Measurements from ENCODE around the gene SMIM36. TPM values are rescaled to one million over a fixed set of nuclear protein-coding genes. Genes with fewer than 3 reads are reported as not detected.

SMIM36 gene
- total RNA-seq, 2 experiments from 2014 or later, result not detected

DNA sequence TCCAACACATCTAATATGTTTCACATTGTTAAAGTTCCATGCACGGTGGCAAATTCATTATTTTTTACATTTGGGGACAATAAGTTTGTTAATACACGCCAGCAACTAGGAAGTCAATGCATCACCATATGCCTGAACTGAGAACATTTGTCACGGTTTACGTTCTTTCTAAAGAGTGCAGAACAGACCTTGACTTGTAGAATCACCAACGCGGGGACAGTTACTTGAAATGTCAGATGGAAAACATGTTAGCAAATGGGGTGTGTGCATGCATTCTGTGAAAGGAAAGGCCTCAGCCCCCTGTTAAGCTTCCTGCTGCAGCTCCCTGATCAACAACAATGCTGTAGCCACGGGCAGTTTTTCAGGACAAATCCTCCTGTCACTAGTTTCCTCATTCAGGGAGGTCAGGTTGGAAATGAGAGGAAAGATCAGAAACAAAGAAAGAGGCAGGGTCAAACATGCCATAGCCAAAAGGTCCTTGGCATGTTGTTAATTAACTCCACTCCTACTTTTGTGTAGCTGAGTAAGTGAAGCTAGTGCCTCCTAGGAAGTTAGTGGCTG is 18.4 kb downstream of the SMIM36 start:
- TF ChIP-seq, protein P1, sequence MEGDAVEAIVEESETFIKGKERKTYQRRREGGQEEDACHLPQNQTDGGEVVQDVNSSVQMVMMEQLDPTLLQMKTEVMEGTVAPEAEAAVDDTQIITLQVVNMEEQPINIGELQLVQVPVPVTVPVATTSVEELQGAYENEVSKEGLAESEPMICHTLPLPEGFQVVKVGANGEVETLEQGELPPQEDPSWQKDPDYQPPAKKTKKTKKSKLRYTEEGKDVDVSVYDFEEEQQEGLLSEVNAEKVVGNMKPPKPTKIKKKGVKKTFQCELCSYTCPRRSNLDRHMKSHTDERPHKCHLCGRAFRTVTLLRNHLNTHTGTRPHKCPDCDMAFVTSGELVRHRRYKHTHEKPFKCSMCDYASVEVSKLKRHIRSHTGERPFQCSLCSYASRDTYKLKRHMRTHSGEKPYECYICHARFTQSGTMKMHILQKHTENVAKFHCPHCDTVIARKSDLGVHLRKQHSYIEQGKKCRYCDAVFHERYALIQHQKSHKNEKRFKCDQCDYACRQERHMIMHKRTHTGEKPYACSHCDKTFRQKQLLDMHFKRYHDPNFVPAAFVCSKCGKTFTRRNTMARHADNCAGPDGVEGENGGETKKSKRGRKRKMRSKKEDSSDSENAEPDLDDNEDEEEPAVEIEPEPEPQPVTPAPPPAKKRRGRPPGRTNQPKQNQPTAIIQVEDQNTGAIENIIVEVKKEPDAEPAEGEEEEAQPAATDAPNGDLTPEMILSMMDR (conservative IDR thresholded peaks at IDR 0.05; ENCODE audit: low read length), result no peak
- no peak for TF ChIP-seq EZH2phosphoT487 (IDR thresholded peaks at IDR 0.05; ENCODE audit: borderline replicate concordance, low read depth, low read length)
- Histone ChIP-seq H3K4me1 (ENCODE audit: insufficient read depth, low read length, poor library complexity, severe bottlenecking) (no peaks in the 10 kb centered on the region), H2AFZ (ENCODE audit: low read length) (no peak overlapping the region), H4K20me1 (ENCODE audit: insufficient read depth, low read length) (no peaks in the 10 kb centered on the region), H3K36me3 (ENCODE audit: insufficient read depth, low read length) (no peaks in the 10 kb centered on the region), H3K4me3 (ENCODE audit: low read depth, low read length, poor library complexity, severe bottlenecking) (no peak overlapping the region), H3K4me2 (ENCODE audit: low read length) (no peak overlapping the region), H3K79me2 (ENCODE audit: insufficient read depth, low read depth, low read length) (no peaks in the 10 kb centered on the region), H3K9me3 (ENCODE audit: low read length) (no peaks in the 10 kb centered on the region), H3K27ac (ENCODE audit: low read depth, low read length, poor library complexity, severe bottlenecking) (no peak overlapping the region), H3K9me2 (ENCODE audit: insufficient read depth, low read length) (no peaks in the 10 kb centered on the region)
- intact Hi-C loops (cut with micrococcal nuclease; ENCODE audit: unreplicated experiment), result no loop called here
- CTCF ChIA-PET (ENCODE audit: unreplicated experiment), result no interaction called here
- DNase-seq (ENCODE audit: low spot score), result no peak
- no TSS peak for BruUV-seq (replicated peaks)
- POLR2A ChIA-PET, result no interaction called here

DNA sequence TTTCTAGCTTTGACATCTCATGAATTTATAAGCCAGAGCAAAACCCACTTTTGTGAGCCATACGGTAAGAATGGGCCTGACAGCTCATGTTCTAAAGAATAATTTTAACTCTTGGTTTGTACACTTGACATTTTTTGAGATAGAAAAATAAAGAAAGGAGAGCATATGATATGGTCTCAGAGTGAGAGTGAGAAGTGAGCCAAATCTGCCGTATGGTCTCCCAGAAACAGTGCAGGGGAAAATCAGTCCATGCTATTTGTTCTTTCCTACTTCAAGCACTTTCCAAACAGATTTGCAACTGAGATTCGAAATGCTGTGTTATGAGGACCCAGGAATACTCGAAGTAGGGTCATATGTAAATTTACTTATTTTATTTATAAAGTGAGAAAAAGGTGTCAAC is 20.9 kb downstream of the SMIM36 start:
- Histone ChIP-seq H4K20me1 (ENCODE audit: insufficient read depth, low read length) (no peaks in the 10 kb centered on the region), H2AFZ (ENCODE audit: low read length) (no peak overlapping the region), H3K9me3 (ENCODE audit: low read length) (no peaks in the 10 kb centered on the region), H3K36me3 (ENCODE audit: insufficient read depth, low read length) (no peaks in the 10 kb centered on the region), H3K4me2 (ENCODE audit: low read length) (no peak overlapping the region), H3K9me2 (ENCODE audit: insufficient read depth, low read length) (no peaks in the 10 kb centered on the region), H3K79me2 (ENCODE audit: insufficient read depth, low read depth, low read length) (no peaks in the 10 kb centered on the region), H3K4me3 (ENCODE audit: low read depth, low read length, poor library complexity, severe bottlenecking) (no peak overlapping the region), H3K27ac (ENCODE audit: low read depth, low read length, poor library complexity, severe bottlenecking) (no peak overlapping the region), H3K4me1 (ENCODE audit: insufficient read depth, low read length, poor library complexity, severe bottlenecking) (no peaks in the 10 kb centered on the region)
- DNase-seq (ENCODE audit: low spot score), result no peak
- ChIA-PET CTCF (ENCODE audit: unreplicated experiment) (no interaction called here), POLR2A (no interaction called here)
- intact Hi-C loops (cut with micrococcal nuclease; ENCODE audit: unreplicated experiment), result no loop called here
- BruUV-seq (replicated peaks), result no TSS peak
- TF ChIP-seq, protein P1 (conservative IDR thresholded peaks at IDR 0.05; ENCODE audit: low read length), result no peak
- TF ChIP-seq EZH2phosphoT487 (IDR thresholded peaks at IDR 0.05; ENCODE audit: borderline replicate concordance, low read depth, low read length), result no peak

GRCh38 chr17:55487695-55488432 is 23.4 kb downstream of the SMIM36 start:
- H3K4me3 ChIP-seq (ENCODE audit: low read depth, low read length, poor library complexity, severe bottlenecking), result no peak overlapping the region
- no peaks in the 10 kb centered on the region for H3K79me2 ChIP-seq (ENCODE audit: insufficient read depth, low read depth, low read length)
- no peak overlapping the region for H3K27ac ChIP-seq (ENCODE audit: low read depth, low read length, poor library complexity, severe bottlenecking)
- BruUV-seq (replicated peaks), result no TSS peak
- no peaks in the 10 kb centered on the region for H3K9me2 ChIP-seq (ENCODE audit: insufficient read depth, low read length)
- no peaks in the 10 kb centered on the region for H4K20me1 ChIP-seq (ENCODE audit: insufficient read depth, low read length)
- DNase-seq (ENCODE audit: low spot score), result no peak
- no peak overlapping the region for H2AFZ ChIP-seq (ENCODE audit: low read length)
- no peaks in the 10 kb centered on the region for H3K4me1 ChIP-seq (ENCODE audit: insufficient read depth, low read length, poor library complexity, severe bottlenecking)
- no peak overlapping the region for H3K4me2 ChIP-seq (ENCODE audit: low read length)
- no peaks in the 10 kb centered on the region for H3K9me3 ChIP-seq (ENCODE audit: low read length)
- ChIA-PET CTCF (ENCODE audit: unreplicated experiment) (interaction anchor here (0.9 kb wide), 1 partner anchor 150 kb away, joined by 3 read pairs; no protein-coding TSS in a partner anchor), POLR2A (no interaction called here)
- intact Hi-C loops (cut with micrococcal nuclease; ENCODE audit: unreplicated experiment), result no loop called here
- TF ChIP-seq, protein P1 (conservative IDR thresholded peaks at IDR 0.05; ENCODE audit: low read length), result no peak
- no peak for TF ChIP-seq EZH2phosphoT487 (IDR thresholded peaks at IDR 0.05; ENCODE audit: borderline replicate concordance, low read depth, low read length)
- H3K36me3 ChIP-seq (ENCODE audit: insufficient read depth, low read length), result no peaks in the 10 kb centered on the region
